ENCODE measurements around the gene STX1B. TPM values are rescaled to one million over a fixed set of nuclear protein-coding genes. Genes with fewer than 3 reads are reported as not detected.

Gene STX1B
- total RNA-seq = 0.48 TPM
- long read RNA-seq = 0 reads

- intact Hi-C loops (cut with DNase I) = no loop called here
- no peak for ATAC-seq (ENCODE audit: poor library complexity)
- DNase-seq = no peak
Measured at GRCh38 chr16:31010585-31011325, at the start of gene STX1B. Gene STX1B, minus strand, starts transcription at chr16:31010638. Its CDS starts 242 bp downstream, at chr16:31010396.

GRCh38 chr16:31055613-31056012 is 45.2 kb upstream of the STX1B start:
- DNase-seq = no peak
- intact Hi-C loops (cut with DNase I) = no loop called here
- ATAC-seq (ENCODE audit: poor library complexity) = no peak

- intact Hi-C loops (cut with DNase I) = no loop called here
- ATAC-seq (ENCODE audit: poor library complexity) = no peak
Measured at GRCh38 chr16:31052114-31052513, 41.7 kb upstream of the STX1B start.

GRCh38 chr16:31050280-31051030 is 40.0 kb upstream of the STX1B start:
- no peak for DNase-seq
- ATAC-seq (ENCODE audit: poor library complexity) = no peak

More at GRCh38 chr16:31052114-31052513, 41.7 kb upstream of the STX1B start:
- no peak for DNase-seq

GRCh38 chr16:31043898-31044481 is 33.6 kb upstream of the STX1B start:
- DNase-seq = no peak
- intact Hi-C loops (cut with DNase I) = no loop called here
- ATAC-seq (ENCODE audit: poor library complexity) = no peak

More at GRCh38 chr16:31050280-31051030, 40.0 kb upstream of the STX1B start:
- intact Hi-C loops (cut with DNase I) = no loop called here

GRCh38 chr16:31043352-31043751 is 32.9 kb upstream of the STX1B start:
- ATAC-seq (ENCODE audit: poor library complexity) (no peak), DNase-seq (no peak)
- intact Hi-C loops (cut with DNase I) = no loop called here

- DNase-seq (no peak), ATAC-seq (ENCODE audit: poor library complexity) (no peak)
- intact Hi-C loops (cut with DNase I) = no loop called here
Measured at GRCh38 chr16:31042866-31043265, 32.4 kb upstream of the STX1B start.

- ATAC-seq (ENCODE audit: poor library complexity) (no peak), DNase-seq (no peak)
- intact Hi-C loops (cut with DNase I) = no loop called here
Measured at GRCh38 chr16:31038993-31039392, 28.6 kb upstream of the STX1B start.

- intact Hi-C loops (cut with DNase I) = no loop called here
- DNase-seq (no peak), ATAC-seq (ENCODE audit: poor library complexity) (no peak)
Measured at GRCh38 chr16:31036691-31037090, 26.3 kb upstream of the STX1B start.

- intact Hi-C loops (cut with DNase I) = loop anchor here (2.0 to 5.0 kb wide), 2 partner anchors 39 to 108 kb away; no protein-coding TSS in a partner anchor
- DNase-seq (peak; percentile 96), ATAC-seq (ENCODE audit: poor library complexity) (peak; percentile 90)
Measured at GRCh38 chr16:31033709-31034492, 23.5 kb upstream of the STX1B start.

GRCh38 chr16:31032736-31033708 is 22.6 kb upstream of the STX1B start, which contains the start of gene STX4:
Gene STX4, plus strand, starts transcription at chr16:31033558. Its CDS starts 248 bp downstream, at chr16:31033806.
- ATAC-seq (ENCODE audit: poor library complexity) (peak; percentile 98), DNase-seq (peak; percentile 99)
- intact Hi-C loops (cut with DNase I) = loop anchor here (5.0 kb wide), 1 partner anchor 109 kb away; no protein-coding TSS in a partner anchor

GRCh38 chr16:31031276-31031675 is 20.8 kb upstream of the STX1B start:
- no peak for ATAC-seq (ENCODE audit: poor library complexity)
- intact Hi-C loops (cut with DNase I) = loop anchor here (5.0 kb wide), 1 partner anchor 111 kb away; no protein-coding TSS in a partner anchor

GRCh38 chr16:31029272-31029671 is 18.8 kb upstream of the STX1B start:
- no peak for ATAC-seq (ENCODE audit: poor library complexity)
- intact Hi-C loops (cut with DNase I) = no loop called here
- no peak for DNase-seq

More at GRCh38 chr16:31031276-31031675, 20.8 kb upstream of the STX1B start:
- no peak for DNase-seq

GRCh38 chr16:31025339-31025738 is 14.9 kb upstream of the STX1B start:
- ATAC-seq (ENCODE audit: poor library complexity) = no peak
- intact Hi-C loops (cut with DNase I) = no loop called here
- no peak for DNase-seq

GRCh38 chr16:31023627-31024226 is 13.3 kb upstream of the STX1B start:
- intact Hi-C loops (cut with DNase I) = no loop called here
- no peak for DNase-seq
- ATAC-seq (ENCODE audit: poor library complexity) = no peak

GRCh38 chr16:31023252-31023602 is 12.8 kb upstream of the STX1B start:
- ATAC-seq (ENCODE audit: poor library complexity) (no peak), DNase-seq (no peak)
- intact Hi-C loops (cut with DNase I) = no loop called here

All from Right ventricle myocardium superior (tissue), 1 donor.